NK-92 (cell line): ENCODE data around the gene CDC20B.

Experiments used
- DNase-seq: peaks from one replicate; lab custom pipeline; 2025; ENCODE audit not compliant: unreplicated experiment; lab: John Stamatoyannopoulos, UW

Gene CDC20B, protein sequence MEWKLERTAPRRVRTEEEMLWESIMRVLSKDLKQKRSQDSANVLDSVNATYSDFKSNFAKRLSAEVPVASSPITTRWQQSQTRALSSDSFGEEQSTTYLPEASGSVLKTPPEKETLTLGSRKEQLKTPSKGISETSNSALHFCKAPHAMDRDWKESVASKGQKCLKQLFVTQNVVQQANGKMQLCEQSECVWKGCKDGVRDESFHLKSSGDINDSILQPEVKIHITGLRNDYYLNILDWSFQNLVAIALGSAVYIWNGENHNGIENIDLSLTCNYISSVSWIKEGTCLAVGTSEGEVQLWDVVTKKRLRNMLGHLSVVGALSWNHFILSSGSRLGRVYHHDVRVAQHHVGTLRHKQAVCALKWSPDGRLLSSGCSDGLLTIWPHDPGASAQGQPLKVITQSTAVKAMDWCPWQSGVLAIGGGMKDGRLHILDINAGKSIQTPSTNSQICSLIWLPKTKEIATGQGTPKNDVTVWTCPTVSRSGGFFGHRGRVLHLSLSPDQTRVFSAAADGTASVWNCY

DNA sequence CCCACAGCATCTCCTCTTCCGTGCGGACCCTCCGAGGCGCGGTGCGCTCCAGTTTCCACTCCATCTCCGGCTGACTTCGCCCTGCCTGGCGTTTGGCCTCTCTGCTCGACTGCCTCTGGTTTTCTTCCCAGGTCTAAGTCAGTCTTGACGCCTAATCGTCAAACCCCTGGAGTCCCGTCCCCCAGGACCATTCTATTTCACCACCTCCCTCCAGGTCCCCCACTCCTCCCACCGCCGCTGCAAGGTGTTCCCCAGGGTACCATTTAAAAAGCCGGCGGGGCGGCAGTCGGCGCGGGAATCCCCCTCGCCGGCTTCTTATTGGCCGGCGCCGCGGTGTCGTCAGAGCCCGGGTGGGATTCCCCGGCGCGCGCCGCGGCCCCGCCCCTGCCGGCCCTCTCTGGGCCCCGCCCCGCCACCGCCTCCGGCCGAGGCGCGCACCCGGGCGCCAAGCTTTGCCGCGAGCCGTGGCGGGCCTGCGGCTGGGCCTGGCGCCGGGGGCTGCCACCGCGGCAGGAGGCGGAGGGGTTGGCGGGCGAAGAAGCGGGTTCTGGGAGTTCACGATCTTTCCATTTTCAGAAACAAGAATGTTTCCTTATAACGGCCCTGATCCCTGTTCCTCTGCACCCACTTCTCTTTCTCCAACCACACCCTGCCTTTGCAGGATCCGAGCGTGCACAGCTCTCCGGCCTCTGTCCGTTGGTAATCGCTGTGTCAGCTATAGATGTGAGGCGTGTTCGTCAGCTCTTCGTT lies at the start of gene CDC20B:
TSS of gene CDC20B (minus strand) at position 241 of the 750 bp plus-strand sequence. CDS start at position 64, 177 bp downstream.
- no peak for DNase-seq

DNA sequence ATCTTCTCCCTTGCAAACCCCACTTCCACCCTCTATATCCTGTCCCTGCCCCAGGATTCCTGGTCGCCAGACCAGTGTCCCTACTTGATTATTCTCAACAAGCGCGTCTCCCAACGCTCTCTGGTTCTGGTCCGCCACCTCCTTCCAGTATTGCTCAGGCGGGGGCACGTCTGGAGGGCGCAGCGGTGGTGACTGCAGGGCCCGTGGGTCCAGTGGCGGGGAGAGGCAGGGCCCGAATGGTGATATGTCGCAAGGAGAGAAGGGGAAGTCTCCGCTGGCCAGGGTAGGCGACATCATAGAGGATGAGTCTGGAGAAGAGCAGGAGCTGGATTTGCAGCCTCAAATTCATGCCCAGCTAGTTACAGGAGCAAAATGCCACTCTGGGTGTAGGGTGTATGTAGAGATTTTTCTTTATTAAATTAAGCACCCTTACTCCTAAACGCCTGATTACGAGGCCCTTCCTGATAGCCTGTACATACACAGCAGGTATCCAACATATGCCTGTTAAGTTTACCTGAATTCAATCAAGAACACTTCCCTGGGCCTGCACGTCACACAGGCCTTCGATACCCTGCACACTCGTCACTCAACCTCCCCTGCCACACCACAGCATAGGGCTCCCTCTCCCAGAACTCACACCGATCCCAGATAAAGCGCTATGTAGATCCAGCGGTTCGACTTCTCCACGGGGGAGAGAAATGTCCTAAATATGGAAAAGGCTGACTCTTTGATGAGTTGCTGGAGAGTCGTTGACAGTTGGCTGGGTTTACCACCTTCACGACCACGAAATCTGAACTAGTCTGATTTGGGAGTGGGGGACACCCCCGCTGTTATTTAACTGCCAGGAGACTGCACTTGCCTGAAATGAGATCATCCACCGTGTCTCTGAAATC lies 49.4 kb upstream of the CDC20B start:
- DNase-seq, result no peak

DNA sequence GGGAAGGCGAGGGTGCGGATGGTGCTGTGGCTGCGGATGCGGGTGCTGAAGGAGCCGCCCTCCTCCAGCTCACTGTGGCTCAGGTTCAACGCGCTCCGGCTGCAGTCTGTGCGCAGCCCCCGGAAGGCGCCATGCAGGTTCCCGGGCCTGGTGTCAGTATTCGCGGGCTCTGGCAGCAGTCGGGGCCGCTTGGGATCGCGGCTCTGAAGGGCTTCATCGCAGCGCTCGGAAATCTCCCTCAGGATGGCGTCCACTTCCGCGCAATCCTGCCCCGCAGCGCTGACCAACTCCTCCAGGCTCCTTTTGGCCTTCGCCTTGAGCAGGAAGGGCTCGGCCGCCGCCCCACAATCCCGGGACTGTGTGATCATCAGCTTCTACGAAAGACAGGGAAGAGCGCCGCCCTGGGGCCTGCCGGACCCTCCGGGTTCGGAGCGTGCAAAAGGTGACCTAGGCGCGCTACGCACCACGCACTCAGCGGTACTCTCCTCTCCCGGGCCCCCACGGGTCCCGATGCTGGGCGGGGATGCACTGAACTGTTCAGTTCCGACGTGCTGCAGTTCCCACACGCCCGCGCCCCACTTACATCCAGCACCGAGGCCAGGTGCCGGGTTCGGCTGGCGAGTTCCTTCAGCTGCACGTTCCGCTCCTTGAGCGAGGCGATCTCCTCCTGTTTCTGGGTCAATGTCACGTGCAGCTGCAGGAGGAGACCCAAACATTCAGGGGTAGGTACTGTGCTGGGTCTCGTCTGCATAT lies 47.6 kb upstream of the CDC20B start:
- no peak for DNase-seq

DNA sequence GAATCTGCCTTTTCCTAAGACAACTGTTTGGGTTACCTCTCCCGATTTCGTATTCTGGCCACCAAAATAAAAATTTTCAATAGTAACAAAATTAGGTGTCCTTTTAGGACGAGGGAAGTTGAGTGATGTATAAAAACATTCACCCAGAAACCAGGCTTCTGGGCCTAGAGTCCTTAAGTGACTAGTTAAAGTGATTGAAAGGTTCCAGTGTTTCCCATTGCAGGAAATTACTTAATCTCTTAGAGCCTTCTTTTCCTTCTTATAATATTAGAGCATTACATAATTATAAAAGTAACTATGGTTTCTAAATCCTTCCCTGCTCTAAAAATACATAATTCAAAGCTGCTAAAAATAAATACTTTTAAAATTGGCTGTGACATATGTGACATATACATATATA lies 46.8 kb upstream of the CDC20B start:
- no peak for DNase-seq

DNA sequence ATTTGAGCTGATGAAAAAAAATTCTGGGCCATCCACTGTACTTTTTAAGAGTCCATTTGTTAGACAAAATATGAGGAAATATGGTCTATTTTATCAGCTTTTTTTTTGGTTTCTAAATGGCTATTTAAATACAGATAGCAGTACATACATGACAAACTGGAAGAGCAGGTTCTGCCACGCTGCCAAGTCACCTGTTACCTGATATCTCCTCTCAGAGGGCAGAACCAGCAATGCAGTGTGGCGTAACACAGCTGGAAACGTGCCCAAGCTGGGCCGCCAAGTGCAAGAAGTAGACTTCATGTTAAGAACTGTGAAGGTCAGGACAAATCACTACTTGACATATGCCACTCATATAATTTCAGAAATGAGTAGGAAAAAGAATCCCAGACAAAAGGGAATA lies 46.0 kb upstream of the CDC20B start:
- DNase-seq, result no peak

DNA sequence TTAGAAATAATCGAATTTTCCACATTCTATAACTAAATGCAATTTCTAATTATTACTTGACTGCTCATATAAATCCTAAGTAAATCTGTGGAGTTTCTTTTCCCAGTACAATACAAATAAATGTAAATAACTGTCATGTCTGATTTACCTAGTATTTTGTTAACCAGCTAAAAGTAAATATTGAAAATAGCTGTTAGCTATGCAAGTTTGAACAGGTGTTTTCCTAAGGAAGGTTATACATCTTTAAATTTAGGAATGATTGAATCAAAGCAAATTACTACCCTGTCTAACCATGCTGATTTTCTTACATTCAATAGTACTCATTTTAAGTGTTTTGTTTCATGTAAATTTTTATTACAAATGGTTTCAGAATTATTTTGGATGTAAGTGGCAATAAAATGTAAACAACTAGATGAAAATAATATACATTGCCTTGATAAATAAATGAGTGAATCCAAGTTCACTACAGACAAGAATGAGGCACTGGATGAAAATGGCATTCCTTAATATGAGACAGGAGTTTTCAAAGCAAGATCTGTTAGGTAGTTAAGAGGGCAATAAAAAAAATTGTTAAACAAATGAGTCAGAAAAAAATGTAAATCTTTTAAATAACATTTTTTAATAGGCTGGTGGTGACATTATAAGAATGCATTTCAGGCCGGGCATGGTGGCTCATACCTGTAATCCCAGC lies 38.4 kb upstream of the CDC20B start:
- DNase-seq, result no peak

DNA sequence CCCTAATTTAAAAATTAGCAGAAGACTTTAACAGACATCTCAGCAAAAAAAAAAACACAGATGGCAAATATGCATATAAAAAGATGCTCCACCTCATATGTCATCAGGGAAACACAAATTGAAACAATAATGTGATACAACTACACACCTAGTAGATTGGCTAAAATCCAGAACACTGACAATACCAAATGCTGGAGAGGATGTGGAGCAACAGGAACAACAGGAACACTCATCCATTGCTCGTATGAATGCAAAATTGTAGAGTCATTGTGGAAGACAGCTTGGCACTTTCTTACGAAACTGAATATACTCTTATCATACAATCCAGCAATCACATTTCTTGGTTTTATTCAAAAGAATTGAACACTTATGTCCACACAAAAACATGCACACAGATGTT lies 32.0 kb upstream of the CDC20B start:
- DNase-seq, result no peak

DNA sequence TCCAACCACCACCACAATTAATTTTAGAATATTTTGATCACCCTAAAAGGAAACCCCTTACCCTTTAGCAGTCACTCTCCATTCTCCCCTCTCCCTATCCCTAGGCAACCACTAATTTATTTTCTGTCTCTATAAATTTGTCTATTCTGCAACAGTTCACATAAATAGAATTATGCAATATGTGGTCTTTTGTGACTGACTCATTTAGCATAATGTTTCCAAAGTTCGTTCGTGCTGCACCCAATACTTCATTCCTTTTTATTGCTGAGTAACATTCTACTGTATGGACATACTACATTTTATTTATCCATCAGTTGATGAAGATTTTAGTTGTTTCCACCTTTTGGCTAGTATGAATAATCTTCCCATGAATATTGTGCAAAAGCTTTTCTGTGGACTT lies 18.2 kb upstream of the CDC20B start:
- DNase-seq, result no peak

DNA sequence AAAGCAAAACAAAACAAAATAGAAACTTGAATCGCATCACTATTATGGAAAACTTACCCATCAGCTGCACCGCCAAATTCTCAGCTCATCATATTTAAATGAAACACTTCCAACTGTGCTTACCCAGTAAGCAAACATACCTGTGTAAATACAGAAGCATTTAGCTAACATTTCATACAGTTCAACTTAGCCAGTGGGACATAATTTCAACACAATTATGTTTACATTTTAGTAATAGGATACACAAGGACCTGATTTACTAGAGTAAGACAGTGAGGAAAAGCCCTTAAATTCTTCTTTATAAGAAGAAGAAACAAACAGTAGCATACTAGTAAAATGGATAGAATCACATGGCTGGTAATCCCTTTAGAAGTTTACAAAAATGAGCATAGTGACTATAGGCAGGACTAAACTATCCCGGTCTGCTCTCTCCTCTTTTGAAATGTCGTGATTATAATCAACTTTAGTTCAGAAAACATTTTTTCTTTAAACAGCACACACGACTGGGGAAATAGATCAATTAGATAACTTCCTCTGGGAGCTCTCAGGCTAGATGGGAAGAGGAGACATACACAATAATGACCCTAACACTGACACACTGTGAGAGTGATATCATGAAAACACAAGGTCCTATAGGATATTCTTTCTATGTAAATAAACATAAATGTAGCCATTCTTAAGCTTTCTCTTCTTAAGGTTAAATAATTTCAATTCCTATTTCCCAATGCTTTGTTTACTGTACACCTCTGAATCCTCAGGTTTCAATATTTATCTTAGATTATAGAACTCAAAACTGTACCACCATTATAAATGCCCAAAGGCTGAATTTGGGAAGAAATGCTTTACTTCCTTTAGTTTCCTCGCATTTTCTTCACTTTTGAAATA lies 15.9 kb upstream of the CDC20B start:
- no peak for DNase-seq

DNA sequence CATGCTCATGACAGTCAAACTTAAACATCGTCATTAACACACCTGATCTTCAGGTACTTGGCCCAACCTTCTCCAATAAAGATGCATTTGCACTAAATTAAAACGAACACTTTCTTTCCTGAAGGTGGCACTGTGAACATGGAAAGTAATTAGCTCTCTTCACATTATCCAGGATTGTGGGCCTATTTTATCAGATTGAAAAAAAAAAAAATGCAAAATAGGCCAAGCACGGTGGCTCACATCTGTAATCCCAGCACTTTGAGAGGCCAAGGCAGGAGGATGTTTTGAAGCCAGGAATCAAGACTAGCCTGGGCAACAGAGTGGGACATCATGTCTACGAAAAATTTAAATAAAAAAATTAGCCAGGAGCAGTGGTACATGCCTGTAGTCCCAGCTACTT lies 14.4 kb upstream of the CDC20B start:
- DNase-seq, result no peak

DNA sequence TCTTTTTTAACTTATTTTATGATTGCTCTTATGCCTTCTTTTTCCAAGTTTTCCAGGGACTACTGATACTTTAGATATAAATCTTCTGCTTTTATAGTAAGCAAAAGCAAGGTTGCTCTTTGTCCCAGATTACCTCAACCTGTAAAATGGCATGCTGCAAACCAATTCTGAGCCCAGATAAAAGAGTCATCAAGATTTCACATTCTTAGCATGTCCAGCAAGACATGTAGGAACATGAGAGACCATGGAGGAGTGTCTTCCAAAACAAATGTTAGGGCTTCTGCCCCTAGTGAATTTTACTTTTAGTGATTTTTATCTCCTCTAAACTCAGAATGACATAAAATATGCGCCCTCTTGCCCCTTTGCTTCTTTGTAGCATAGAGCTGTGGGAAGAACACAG lies 7.0 kb upstream of the CDC20B start:
- no peak for DNase-seq

DNA sequence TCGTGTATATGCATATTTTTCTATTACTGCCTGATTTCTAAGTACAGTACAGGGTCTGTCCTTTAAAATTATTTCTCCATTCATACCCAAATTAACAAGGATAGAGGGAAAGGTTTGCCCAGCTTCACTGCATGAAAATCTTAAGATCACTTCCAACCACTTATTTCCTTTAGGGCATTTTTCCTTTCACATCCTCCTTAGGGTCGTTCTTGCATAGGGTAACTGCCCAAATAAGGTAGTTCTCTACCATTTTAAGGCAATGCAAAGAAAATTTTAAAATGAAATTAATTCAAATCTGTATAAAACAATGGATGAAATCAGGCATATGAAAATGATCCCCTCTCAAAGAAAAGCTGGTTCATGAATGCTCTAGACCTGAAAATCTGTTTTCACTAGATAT lies 4.1 kb upstream of the CDC20B start:
- no peak for DNase-seq

DNA sequence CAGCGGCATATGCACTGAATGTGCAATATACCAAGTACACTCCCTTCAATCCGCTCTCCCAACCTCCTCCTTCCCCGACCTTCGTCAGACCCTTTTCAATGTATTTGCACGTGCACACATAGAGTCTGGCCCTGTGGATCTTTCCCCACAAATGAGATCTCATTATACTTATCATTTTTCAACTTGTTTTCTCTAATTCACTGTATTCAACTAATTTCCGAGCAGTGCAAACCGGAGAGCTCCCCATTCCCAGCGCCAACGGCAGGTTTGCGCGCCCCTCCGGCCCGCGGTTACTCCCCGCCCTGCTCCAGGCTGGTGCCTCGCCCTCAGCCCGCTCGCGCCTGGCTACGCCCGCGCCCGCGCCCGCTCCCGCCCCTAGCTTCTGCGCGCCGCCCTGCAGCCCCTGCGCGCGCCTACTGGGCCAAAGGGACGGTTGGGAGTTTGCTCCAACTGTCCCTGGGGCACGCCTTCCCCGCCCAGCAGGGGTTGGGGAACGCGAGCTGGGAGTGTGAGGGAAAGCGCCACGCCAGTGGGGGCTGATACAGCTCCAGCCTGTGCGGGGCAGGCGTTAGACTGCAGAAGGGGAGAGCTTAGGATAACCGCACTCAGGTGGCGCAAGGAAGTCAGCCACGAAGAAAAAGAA lies 3.3 kb upstream of the CDC20B start:
- no peak for DNase-seq

DNA sequence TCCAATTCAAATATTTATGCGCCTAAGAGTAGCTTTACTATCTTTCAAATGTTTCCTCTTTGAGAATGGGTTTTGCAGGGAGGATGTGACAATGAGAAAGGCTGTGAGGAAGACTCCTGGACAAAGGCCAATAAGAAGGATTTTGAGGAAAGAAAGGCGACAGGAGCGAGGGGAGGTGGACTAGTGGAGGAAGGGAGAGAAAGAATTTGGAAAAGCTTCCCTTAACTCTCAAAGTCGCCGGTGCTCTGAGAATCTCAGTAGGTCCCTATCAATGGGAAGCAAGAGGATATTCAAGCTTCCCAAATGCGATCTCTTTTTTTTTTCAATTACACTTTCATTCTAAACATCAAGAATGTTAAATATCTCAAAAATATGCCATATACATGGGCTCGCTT lies 2.8 kb upstream of the CDC20B start:
- DNase-seq, result no peak

DNA sequence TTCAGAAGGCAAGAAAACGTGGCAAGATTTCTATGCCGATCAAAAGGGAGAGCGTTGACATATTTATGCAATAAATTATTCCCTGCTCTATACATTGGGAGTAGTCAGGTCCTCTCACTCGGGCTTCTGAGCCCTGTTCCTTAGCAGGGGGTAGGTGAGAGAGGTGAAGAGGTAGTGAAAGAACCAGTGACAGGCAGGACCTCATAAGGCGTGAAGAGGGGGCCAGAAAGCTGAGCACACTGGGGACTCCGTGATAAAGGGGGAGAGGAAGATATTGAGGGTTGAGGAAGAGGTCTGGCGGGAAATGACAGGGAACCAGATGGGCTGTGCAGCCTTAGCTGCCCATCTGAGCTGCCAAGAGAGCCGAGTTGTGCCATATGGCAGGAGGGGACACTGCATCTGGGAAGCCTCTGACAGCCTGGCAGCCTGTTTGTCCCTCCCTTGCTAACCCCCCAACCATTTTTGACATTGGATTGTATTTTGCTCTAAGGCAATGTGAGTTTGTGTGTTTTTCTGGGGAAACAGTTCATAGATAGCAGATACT lies 782 bp upstream of the CDC20B start:
- no peak for DNase-seq

DNA sequence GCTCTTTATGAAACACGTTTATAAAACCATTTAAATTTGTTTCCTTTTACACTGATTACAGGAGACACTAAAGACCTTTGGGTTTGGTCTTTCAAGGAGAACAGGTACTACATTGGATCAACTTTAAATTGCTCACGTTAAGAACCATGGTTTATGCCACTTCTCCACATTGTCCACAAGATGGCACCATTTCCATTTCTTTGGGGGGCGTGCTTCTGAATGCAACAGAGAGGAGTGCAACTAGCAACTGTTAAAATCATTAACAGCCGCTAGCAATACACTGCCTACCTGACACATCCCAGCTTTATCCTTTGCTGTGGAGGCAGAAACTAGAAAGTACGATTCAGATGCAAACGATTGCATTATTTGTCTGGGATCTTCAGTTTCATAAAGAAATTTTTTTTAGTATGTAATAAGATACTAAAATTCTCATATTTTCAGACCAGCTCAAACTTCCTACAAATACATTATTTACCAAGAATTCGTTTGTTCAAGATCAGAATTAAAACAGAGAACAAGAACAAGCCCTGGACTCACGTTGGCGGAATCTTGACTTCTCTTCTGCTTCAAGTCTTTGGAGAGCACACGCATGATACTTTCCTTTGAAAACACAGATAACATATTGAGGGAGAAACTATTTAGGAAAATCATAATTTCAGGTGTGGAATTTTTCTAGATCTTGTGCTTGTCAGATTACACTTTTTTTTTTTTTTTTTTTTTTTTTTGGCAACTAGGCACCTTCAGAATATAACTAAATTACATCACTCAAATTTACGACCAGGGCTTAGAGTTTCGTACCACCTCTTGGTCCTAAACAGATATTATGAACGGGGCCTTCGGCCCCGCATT lies 702 bp downstream of the CDC20B start:
- DNase-seq, result peak; percentile 13

DNA sequence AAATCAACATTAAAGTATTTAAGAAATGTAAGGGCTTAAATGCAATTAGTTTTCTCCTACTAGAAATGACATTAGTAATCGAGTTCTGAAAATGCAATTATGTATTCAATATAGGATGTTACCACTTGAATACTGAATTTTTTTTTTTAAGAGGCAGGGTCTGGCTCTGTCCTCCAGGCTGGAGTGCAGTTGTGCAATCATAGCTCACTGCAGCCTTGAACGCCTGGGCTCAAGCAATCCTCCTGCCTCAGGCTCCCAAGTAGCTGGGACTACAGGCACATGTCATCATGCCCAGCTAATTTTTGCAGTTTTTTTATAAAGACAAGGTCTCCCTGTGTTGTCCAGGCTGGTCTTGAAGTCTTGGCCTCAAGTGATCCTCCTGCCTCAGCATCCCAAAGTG lies 1.5 kb downstream of the CDC20B start:
- DNase-seq, result no peak
